HepG2 (cell line): ENCODE results near the gene SNX10. TPM values are rescaled to one million over a fixed set of nuclear protein-coding genes. Genes with fewer than 3 reads are reported as not detected.

Experiments used
- ATAC-seq: fragments of 200-7000 bp; cut with Tn5 transposase; 3 replicates; pipeline ENCODE4 v1.9.1; 2020; ENCODE audit warnings: mild to moderate bottlenecking, moderate library complexity
- BruUV-seq: library from RNA; stranded (reverse); fragments of 400-500 nt; replicated peaks from 2 replicates; lab custom pipeline; 2021; lab: Mats Ljungman, UMichigan
- CTCF ChIA-PET: fragments of 300-600 bp; formaldehyde crosslinking; extraction: SDS; loops from one replicate; lab custom pipeline; 2021; ENCODE audit warnings: low total read pairs, inconsistent platforms, low intra/inter-chr PET ratio; lab: Yijun Ruan, JAX
- POLR2A ChIA-PET: fragments of 350-600 bp; sonication (Branson Sonifier 250); formaldehyde crosslinking; loops from one replicate; lab custom pipeline; 2020; ENCODE audit warnings: antibody characterized with exemption, inconsistent platforms; lab: Yijun Ruan, JAX
- DNase-seq: peaks from one replicate; pipeline ENCODE4 v3.0.0-alpha.2; 2015; ENCODE audit warnings: low spot score
- FAIRE-seq: peaks from 3 replicates; lab custom pipeline; 2011; peaks lifted over from hg19 to GRCh38; lab: Jason Lieb, UNC
- H2AFZ ChIP-seq: one replicate; pipeline ENCODE4 v1.6.1; 2011; ENCODE audit warnings: low read length, inconsistent platforms
- H3K27ac ChIP-seq: fragments of 300-600 bp; 3 replicates; pipeline ENCODE4 v1.8.0; 2011; ENCODE audit warnings: mixed run types, mild to moderate bottlenecking, mixed read lengths, low read length, inconsistent platforms; ENCODE audit not compliant: insufficient read depth; ENCODE audit errors: extremely low read length
- H3K27me3 ChIP-seq, 2 experiments: fragments of 200-600 bp in 1 of 2; 2 replicates in 1 of 2; 3 replicates in 1 of 2; pipeline versions ENCODE4 v1.6.0 to v1.8.0; 2011; ENCODE audit warnings: low read length in 2 of 2, mild to moderate bottlenecking in 2 of 2, moderate library complexity in 2 of 2, inconsistent platforms in 1 of 2; ENCODE audit not compliant: insufficient read depth in 2 of 2, control insufficient read depth in 1 of 2
- H3K36me3 ChIP-seq, 2 experiments: fragments of 200-600 bp in 1 of 2; replicated peaks in 1 of 2; 2 replicates in 1 of 2; 3 replicates in 1 of 2; pipeline versions ENCODE4 v1.5.1 to v1.8.0; 2011; ENCODE audit warnings: low read length in 2 of 2, inconsistent platforms in 1 of 2; ENCODE audit not compliant: insufficient read depth in 2 of 2, control insufficient read depth in 1 of 2
- H3K4me1 ChIP-seq: 2 replicates; pipeline ENCODE4 v1.5.1; 2012; ENCODE audit warnings: low read length, inconsistent platforms; ENCODE audit not compliant: insufficient read depth
- H3K4me2 ChIP-seq: 2 replicates; pipeline ENCODE4 v1.6.0; 2011; ENCODE audit warnings: low read depth, low read length, inconsistent platforms
- H3K4me3 ChIP-seq, 3 experiments: fragments of 200-600 bp in 1 of 3; sonication (generic), shearing (Covaris generic) in 1 of 3; replicated peaks in 1 of 3; 2 replicates each; pipeline ENCODE4 v1.5.1; 2011 to 2016; ENCODE audit warnings: low read length in 3 of 3, inconsistent platforms in 2 of 3, low read depth in 2 of 3, mild to moderate bottlenecking in 2 of 3, control low read depth in 1 of 3, mixed read lengths in 1 of 3; ENCODE audit not compliant: insufficient read depth in 1 of 3
- H3K79me2 ChIP-seq: one replicate; pipeline ENCODE4 v1.6.1; 2011; ENCODE audit warnings: low read length, inconsistent platforms; ENCODE audit not compliant: insufficient read depth
- H3K9ac ChIP-seq: 2 replicates; pipeline ENCODE4 v1.6.0; 2011; ENCODE audit warnings: mild to moderate bottlenecking, low read depth, low read length, inconsistent platforms; ENCODE audit not compliant: insufficient read depth
- H3K9me3 ChIP-seq: 2 replicates; pipeline ENCODE4 v1.5.1; 2012; ENCODE audit warnings: mild to moderate bottlenecking, low read length
- H4K20me1 ChIP-seq: 2 replicates; pipeline ENCODE4 v1.6.0; 2011; ENCODE audit warnings: inconsistent platforms, mild to moderate bottlenecking, low read length, moderate library complexity; ENCODE audit not compliant: insufficient read depth
- ARHGAP35 ChIP-seq: sonication (generic); formaldehyde crosslinking; IDR thresholded peaks from 2 replicates; pipeline ENCODE4 v1.9.0; 2022; ENCODE audit warnings: mild to moderate bottlenecking, inconsistent platforms, moderate library complexity, missing genetic modification reagents, borderline replicate concordance
- ELF4 ChIP-seq: sonication (generic); formaldehyde crosslinking; IDR thresholded peaks from 2 replicates; pipeline ENCODE4 v1.5.0; 2020; ENCODE audit warnings: missing genetic modification reagents, mild to moderate bottlenecking, moderate library complexity, borderline replicate concordance
- GTF3A ChIP-seq: sonication (generic); formaldehyde crosslinking; conservative IDR thresholded peaks from 2 replicates; pipeline ENCODE4 v1.4.0; 2020; ENCODE audit warnings: mild to moderate bottlenecking, missing genetic modification reagents
- IKZF4 ChIP-seq: sonication (generic); formaldehyde crosslinking; IDR thresholded peaks from 2 replicates; pipeline ENCODE4 v1.5.1; 2020; ENCODE audit warnings: borderline replicate concordance, mild to moderate bottlenecking, low read depth, missing genetic modification reagents; ENCODE audit errors: not compliant biosample characterization
- NCOA5 ChIP-seq: sonication (generic); formaldehyde crosslinking; IDR thresholded peaks from 2 replicates; pipeline ENCODE4 v1.4.0; 2020; ENCODE audit warnings: missing genetic modification reagents
- NKX3-1 ChIP-seq: sonication (generic); formaldehyde crosslinking; IDR thresholded peaks from 2 replicates; pipeline ENCODE4 v1.5.0; 2020; ENCODE audit warnings: missing genetic modification reagents
- POGZ ChIP-seq: sonication (generic); formaldehyde crosslinking; IDR thresholded peaks from 2 replicates; pipeline ENCODE4 v1.4.0; 2020; ENCODE audit warnings: mild to moderate bottlenecking, missing genetic modification reagents
- SKI ChIP-seq: fragments of 450-650 bp; IDR thresholded peaks from one replicate; pipeline ENCODE4 v1.6.1; 2018; ENCODE audit warnings: mild to moderate bottlenecking; ENCODE audit not compliant: partially characterized antibody
- SMARCC2 ChIP-seq: fragments of 450-650 bp; IDR thresholded peaks from 2 replicates; pipeline ENCODE4 v1.6.1; 2017; ENCODE audit warnings: antibody characterized with exemption, mild to moderate bottlenecking
- SP1 ChIP-seq, 2 experiments: fragments of 450-650 bp in 1 of 2; sonication (generic) in 1 of 2; formaldehyde crosslinking in 1 of 2; IDR thresholded peaks; 2 replicates each; pipeline versions ENCODE4 v1.4.0 to v1.6.1; 2016 to 2020; ENCODE audit warnings: missing genetic modification reagents in 1 of 2
- TAF1 ChIP-seq: sonication (generic); formaldehyde crosslinking; IDR thresholded peaks from 2 replicates; pipeline ENCODE4 v1.4.0; 2020; ENCODE audit warnings: missing genetic modification reagents
- UBTF ChIP-seq: sonication (generic); formaldehyde crosslinking; IDR thresholded peaks from 2 replicates; pipeline ENCODE4 v1.4.0; 2020; ENCODE audit warnings: mild to moderate bottlenecking, missing genetic modification reagents
- ZNF260 ChIP-seq: sonication (generic); formaldehyde crosslinking; IDR thresholded peaks from 2 replicates; pipeline ENCODE4 v1.4.0; 2020; ENCODE audit warnings: missing genetic modification reagents, low read depth, mild to moderate bottlenecking, borderline replicate concordance
- ZNF333 ChIP-seq: sonication (generic); formaldehyde crosslinking; IDR thresholded peaks from 2 replicates; pipeline ENCODE4 v1.4.0; 2020; ENCODE audit warnings: mild to moderate bottlenecking, missing genetic modification reagents, borderline replicate concordance
- ZNF773 ChIP-seq: sonication (generic); formaldehyde crosslinking; IDR thresholded peaks from 2 replicates; pipeline ENCODE4 v1.4.0; 2020; ENCODE audit warnings: missing genetic modification reagents, borderline replicate concordance
- WGBS: methylation state at CpG from one replicate; pipeline ENCODE4 v1.1.6; 2017; ENCODE audit warnings: low lambda C conversion rate; 5-methylcytosine and 5-hydroxymethylcytosine counted together
- in situ Hi-C: cut with HindIII; loops from 2 replicates; pipeline ENCODE4 v1.10.0; 2017; ENCODE audit warnings: low pct_unique_long_range_greater_than_20kb; ENCODE audit not compliant: extremely low pct_ligation_motif_present
- intact Hi-C: fragments of 100-400 bp; cut with micrococcal nuclease; formaldehyde crosslinking; loops from one replicate; pipeline ENCODE4 v1.10.0; 2022; ENCODE audit not compliant: unreplicated experiment
- polyA plus RNA-seq, 8 experiments: library from polyadenylated mRNA; depleted of rRNA in 3 of 8; stranded (reverse) in 7 of 8; unstranded in 1 of 8; fragments of >200 nt; fragmentation: Illumina TruSeq in 4 of 8; extraction: Trizol in 4 of 8; gene quantifications; 2 replicates each; pipeline versions ENCODE4 v1.2.1 to v1.2.3, GENCODE V29; 2011 to 2016; ENCODE audit warnings: low read depth in 4 of 8, missing spikeins in 1 of 8, mixed read lengths in 1 of 8; ENCODE audit not compliant: insufficient read depth in 1 of 8
- total RNA-seq, 5 experiments: library from RNA; depleted of rRNA; stranded (reverse); fragments of >200 nt; fragmentation: Illumina TruSeq; extraction: Trizol; gene quantifications; 2 replicates each; pipeline ENCODE4 v1.2.3, GENCODE V29; 2016; ENCODE audit warnings: low read depth in 1 of 5
- TF ChIP-seq, protein P1 (sequence below): sonication (generic); formaldehyde crosslinking; IDR thresholded peaks from 2 replicates; pipeline ENCODE4 v1.5.0; 2020; ENCODE audit warnings: mild to moderate bottlenecking, missing genetic modification reagents, borderline replicate concordance

Gene SNX10
- total and polyA plus RNA-seq, 2 of the 13 experiments (the other 11 are each of a cell fraction or from before 2014, with no cell fraction given): 26.0 to 27.6 TPM

DNA sequence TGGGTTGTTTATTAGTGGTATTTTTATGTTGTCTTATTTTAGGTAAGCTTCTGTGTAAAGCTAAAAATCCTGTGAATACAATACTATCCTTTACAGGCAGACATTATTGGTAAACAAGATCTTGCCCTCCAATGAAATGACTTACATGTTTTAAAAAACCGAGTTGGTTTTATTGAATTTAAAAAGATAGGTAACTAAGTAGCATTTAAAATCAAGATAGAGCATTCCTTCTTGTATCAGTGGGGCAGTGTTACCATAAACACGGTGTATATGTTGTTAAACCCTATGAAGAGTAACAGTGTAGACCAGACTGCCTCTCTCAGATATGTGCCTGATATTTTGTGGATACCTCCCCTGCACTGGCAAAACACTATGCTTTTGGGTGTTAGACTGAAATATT lies 81.0 kb downstream of the SNX10 start:
- POLR2A ChIA-PET: no interaction called here

More for the DNA sequence above, 81.0 kb downstream of the SNX10 start:
- no peak for DNase-seq
- Histone ChIP-seq H3K9ac (no peak overlapping the region), H2AFZ (no peak overlapping the region), H3K79me2 (no peaks in the 10 kb centered on the region), H3K9me3 (no peaks in the 10 kb centered on the region), H3K36me3 (peaks cover 0 to 14% of the 10 kb centered on the region in 2 experiments; a peak in 1 of 5 replicates), H3K4me1 (peaks cover 5% of the 10 kb centered on the region; the same call in 1 of the 2 replicates), H3K27me3 (no peaks in the 10 kb centered on the region), H3K4me3 (no peak overlapping the region), H4K20me1 (no peaks in the 10 kb centered on the region), H3K4me2 (no peak overlapping the region), H3K27ac (no peak overlapping the region)
- in situ Hi-C loops: no loop called here
- ATAC-seq: no peak
- intact Hi-C loops: no loop called here
- no peak for FAIRE-seq
- no TSS peak for BruUV-seq
- 80% methylated on average over 2 of the region's 2 CpGs for WGBS
- TF ChIP-seq NCOA5 (CRISPR knock-in tag) (no peak), ZNF333 (CRISPR knock-in tag) (no peak), ELF4 (CRISPR knock-in tag) (no peak), TAF1 (no peak), POGZ (CRISPR knock-in tag) (no peak), ZNF260 (CRISPR knock-in tag) (no peak), ZNF773 (CRISPR knock-in tag) (no peak), GTF3A (CRISPR knock-in tag) (no peak), SMARCC2 (no peak), SKI (no peak), NKX3-1 (CRISPR knock-in tag) (no peak), IKZF4 (CRISPR knock-in tag) (no peak), ARHGAP35 (CRISPR knock-in tag) (no peak), UBTF (CRISPR knock-in tag) (no peak), SP1 (IDR thresholded peaks at IDR 0.05) (no peak), SP1 (CRISPR knock-in tag; IDR thresholded peaks at IDR 0.05) (no peak)
- TF ChIP-seq, protein P1, sequence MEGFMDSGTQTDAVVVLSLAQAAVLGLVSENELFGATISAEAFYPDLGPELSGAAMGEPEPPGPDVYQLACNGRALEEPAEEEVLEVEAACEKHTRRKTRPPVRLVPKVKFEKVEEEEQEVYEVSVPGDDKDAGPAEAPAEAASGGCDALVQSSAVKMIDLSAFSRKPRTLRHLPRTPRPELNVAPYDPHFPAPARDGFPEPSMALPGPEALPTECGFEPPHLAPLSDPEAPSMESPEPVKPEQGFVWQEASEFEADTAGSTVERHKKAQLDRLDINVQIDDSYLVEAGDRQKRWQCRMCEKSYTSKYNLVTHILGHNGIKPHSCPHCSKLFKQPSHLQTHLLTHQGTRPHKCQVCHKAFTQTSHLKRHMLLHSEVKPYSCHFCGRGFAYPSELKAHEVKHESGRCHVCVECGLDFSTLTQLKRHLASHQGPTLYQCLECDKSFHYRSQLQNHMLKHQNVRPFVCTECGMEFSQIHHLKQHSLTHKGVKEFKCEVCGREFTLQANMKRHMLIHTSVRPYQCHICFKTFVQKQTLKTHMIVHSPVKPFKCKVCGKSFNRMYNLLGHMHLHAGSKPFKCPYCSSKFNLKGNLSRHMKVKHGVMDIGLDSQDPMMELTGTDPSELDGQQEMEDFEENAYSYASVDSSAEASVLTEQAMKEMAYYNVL (CRISPR knock-in tag): no peak
- CTCF ChIA-PET: no interaction called here
